GM10266 (cell line): Measurements from ENCODE around the gene SENP2.
"Not testable (repeated sequence)": the region's sequence is repeated elsewhere in the genome, so short reads cannot be mapped to it uniquely, and the experiment has no call there.

Experiments
- DNase-seq: peaks from one replicate; pipeline ENCODE4 v3.0.0; 2012; ENCODE audit errors: extremely low spot score
- CTCF ChIP-seq: IDR thresholded peaks from 2 replicates; pipeline ENCODE4 v1.5.1; 2012; ENCODE audit warnings: mild to moderate bottlenecking, low read depth; ENCODE audit not compliant: control insufficient read depth, insufficient read depth; ENCODE audit errors: missing control alignments

SENP2 gene

GRCh38 chr3:185625784-185626183 is 39.7 kb downstream of the SENP2 start:
- TF ChIP-seq CTCF, result no peak
- no peak for DNase-seq

GRCh38 chr3:185629554-185630181 is 43.6 kb downstream of the SENP2 start:
- no peak for TF ChIP-seq CTCF
- DNase-seq, result peak; percentile 76

GRCh38 chr3:185630182-185630622 is 44.1 kb downstream of the SENP2 start:
- no peak for TF ChIP-seq CTCF
- no peak for DNase-seq

- no peak for DNase-seq
- TF ChIP-seq CTCF, result no peak
Measured at GRCh38 chr3:185631108-185631507, 45.0 kb downstream of the SENP2 start.

- DNase-seq, result no peak
- no peak for TF ChIP-seq CTCF
Measured at GRCh38 chr3:185631508-185632206, 45.6 kb downstream of the SENP2 start.

GRCh38 chr3:185632996-185633395 is 46.9 kb downstream of the SENP2 start:
- DNase-seq, result no peak
- TF ChIP-seq CTCF, result no peak

- TF ChIP-seq CTCF, result no peak
- DNase-seq, result no peak
Measured at GRCh38 chr3:185637388-185637787, 51.3 kb downstream of the SENP2 start.

GRCh38 chr3:185638651-185639050 is 52.6 kb downstream of the SENP2 start:
- DNase-seq, result not testable (repeated sequence)
